Ureter (tissue), 1 donor: ENCODE measurements around the gene ELMO1. TPM values are rescaled to one million over a fixed set of nuclear protein-coding genes. Genes with fewer than 3 reads are reported as not detected.

Source experiments
- DNase-seq: peaks from one replicate; pipeline ENCODE4 v3.0.0-alpha.2; 2020; ENCODE audit warnings: low spot score
- total RNA-seq: library from RNA; stranded (reverse); gene quantifications from one replicate; pipeline ENCODE4 v1.2.4, GENCODE V29; 2023
- donor health status: DM: yes; HTN: yes; CAD: no.

The ELMO1 gene
- total RNA-seq, 1 donor from 2014 or later: 51.9 TPM

GRCh38 chr7:36847946-36848345, 600.7 kb downstream of the ELMO1 start:
- no peak for DNase-seq

- DNase-seq: no peak
These were observed 604.3 kb downstream of the ELMO1 start for GRCh38 chr7:36844374-36844773.

- DNase-seq: no peak
These were observed 607.8 kb downstream of the ELMO1 start for GRCh38 chr7:36840904-36841303.

GRCh38 chr7:36838616-36839225, 609.9 kb downstream of the ELMO1 start:
- no peak for DNase-seq

GRCh38 chr7:36831049-36831448, 617.6 kb downstream of the ELMO1 start:
- no peak for DNase-seq

GRCh38 chr7:36827726-36828703, 620.6 kb downstream of the ELMO1 start:
- DNase-seq: no peak

- DNase-seq: no peak
These were observed 623.2 kb downstream of the ELMO1 start for GRCh38 chr7:36825501-36825900.

- DNase-seq: no peak
These were observed 625.3 kb downstream of the ELMO1 start for GRCh38 chr7:36823353-36823752.

GRCh38 chr7:36821617-36822016, 627.0 kb downstream of the ELMO1 start:
- no peak for DNase-seq

- no peak for DNase-seq
These were observed 628.0 kb downstream of the ELMO1 start for GRCh38 chr7:36820527-36821170.

- no peak for DNase-seq
These were observed 629.0 kb downstream of the ELMO1 start for GRCh38 chr7:36819639-36820038.

- DNase-seq: no peak
These were observed 634.4 kb downstream of the ELMO1 start for GRCh38 chr7:36814311-36814710.

- DNase-seq: no peak
These were observed 636.9 kb downstream of the ELMO1 start for GRCh38 chr7:36811807-36812206.

- no peak for DNase-seq
These were observed 638.2 kb downstream of the ELMO1 start for GRCh38 chr7:36810489-36810888.

- no peak for DNase-seq
These were observed 638.6 kb downstream of the ELMO1 start for GRCh38 chr7:36810032-36810431.

GRCh38 chr7:36809510-36809909, 639.2 kb downstream of the ELMO1 start:
- DNase-seq: no peak

- DNase-seq: no peak
These were observed 639.6 kb downstream of the ELMO1 start for GRCh38 chr7:36809086-36809485.

- no peak for DNase-seq
These were observed 641.8 kb downstream of the ELMO1 start for GRCh38 chr7:36806891-36807290.
